K562 (cell line): ENCODE measurements around the gene PSMA5. TPM values are rescaled to one million over a fixed set of nuclear protein-coding genes. Genes with fewer than 3 reads are reported as not detected.
A peak's percentile ranks its signal among the peaks of the same experiment; 100 is the strongest.

Experiments
- ARID3A ChIP-seq: IDR thresholded peaks from 2 replicates; pipeline ENCODE4 v1.6.1; 2012; ENCODE audit warnings: low read depth, low read length, improper control_type of control experiment, borderline replicate concordance
- CBX5 ChIP-seq: IDR thresholded peaks from 2 replicates; pipeline ENCODE4 v1.6.1; 2014; ENCODE audit warnings: low read depth, borderline replicate concordance
- DLX4 ChIP-seq: fragments of 250-450 bp; sonication (Bioruptor Pico); IDR thresholded peaks from 2 replicates; pipeline ENCODE4 v1.6.1; 2021; ENCODE audit warnings: mild to moderate bottlenecking
- KLF13 ChIP-seq: fragments of 450-650 bp; IDR thresholded peaks from 2 replicates; pipeline ENCODE4 v1.6.1; 2016; ENCODE audit warnings: missing genetic modification characterization, low read depth, mild to moderate bottlenecking, missing compliant biosample characterization, moderate library complexity, borderline replicate concordance
- MYC ChIP-seq, 2 experiments: fragments of 250-450 bp in 1 of 2; sonication (Bioruptor Pico) in 1 of 2; IDR thresholded peaks; 2 replicates each; pipeline versions ENCODE4 v1.5.1 to v1.6.1; 2012 to 2021; ENCODE audit warnings: low read depth in 2 of 2, borderline replicate concordance in 1 of 2, improper control_type of control experiment in 1 of 2, low read length in 1 of 2, mild to moderate bottlenecking in 1 of 2, moderate library complexity in 1 of 2
- POLR2B ChIP-seq: fragments of 450-650 bp; IDR thresholded peaks from 2 replicates; pipeline ENCODE4 v1.6.1; 2018; ENCODE audit warnings: low read depth; ENCODE audit not compliant: partially characterized antibody
- SMARCC2 ChIP-seq: fragments of 450-650 bp; IDR thresholded peaks from 2 replicates; pipeline ENCODE4 v1.6.1; 2017; ENCODE audit warnings: antibody characterized with exemption, moderate library complexity, mild to moderate bottlenecking, low read depth
- TAF1 ChIP-seq: IDR thresholded peaks from 2 replicates; pipeline ENCODE4 v1.6.1; 2011; ENCODE audit warnings: mild to moderate bottlenecking, low read length, moderate library complexity; ENCODE audit not compliant: insufficient read depth, control insufficient read depth, severe bottlenecking; ENCODE audit errors: extremely low read depth
- ZBTB40 ChIP-seq, 2 experiments: fragments of 450-650 bp in 1 of 2; sonication (generic) in 1 of 2; formaldehyde crosslinking in 1 of 2; IDR thresholded peaks; 2 replicates each; pipeline versions ENCODE4 v1.7.1 to v1.9.0; 2016 to 2022; ENCODE audit warnings: inconsistent platforms in 1 of 2, mild to moderate bottlenecking in 1 of 2, missing genetic modification reagents in 1 of 2
- ZFP30 ChIP-seq: fragments of 250-450 bp; sonication (Bioruptor Pico); IDR thresholded peaks from 2 replicates; pipeline ENCODE4 v1.8.0; 2022; ENCODE audit warnings: moderate library complexity, mild to moderate bottlenecking, inconsistent platforms, borderline replicate concordance
- ZFX ChIP-seq: sonication (generic); formaldehyde crosslinking; IDR thresholded peaks from 2 replicates; pipeline ENCODE4 v1.8.0; 2022; ENCODE audit warnings: mild to moderate bottlenecking, missing genetic modification reagents, moderate library complexity
- ZKSCAN3 ChIP-seq: fragments of 250-450 bp; sonication (Bioruptor Pico); IDR thresholded peaks from 2 replicates; pipeline ENCODE4 v1.4.0; 2020
- ZNF408 ChIP-seq: fragments of 250-450 bp; sonication (Bioruptor Pico); IDR thresholded peaks from 2 replicates; pipeline ENCODE4 v1.4.0; 2020; ENCODE audit warnings: low read depth, mild to moderate bottlenecking, moderate library complexity
- polyA plus RNA-seq, 8 experiments: library from polyadenylated mRNA; depleted of rRNA in 4 of 8; stranded (reverse) in 5 of 8; unstranded in 3 of 8; fragments of >200 nt; fragmentation: Nextera tagmentation in 2 of 8; fragmentation: Illumina TruSeq in 1 of 8; extraction: Ambion mirVana in 2 of 8; extraction: Trizol in 1 of 8; gene quantifications; 2 replicates each; pipeline versions ENCODE4 v1.2.1 to v1.2.3, GENCODE V29; 2011 to 2014; ENCODE audit warnings: inconsistent platforms in 1 of 8, missing spikeins in 1 of 8
- total RNA-seq, 7 experiments: library from RNA; depleted of rRNA in 6 of 7; stranded (reverse); fragments of >200 nt in 6 of 7; fragmentation: Illumina TruSeq in 2 of 7; extraction: Trizol in 2 of 7; gene quantifications; 2 replicates each; pipeline versions ENCODE4 v1.2.1 to v1.2.3, GENCODE V29; 2011 to 2021; ENCODE audit warnings: low replicate concordance in 1 of 7

PSMA5 gene
- total and polyA plus RNA-seq, 9 of the 15 experiments (the other 6 are each of a cell fraction or from before 2014, with no cell fraction given) = 82.6 to 542 (median 287) TPM

- TF ChIP-seq ZBTB40 (IDR thresholded peaks at IDR 0.05) (peak; percentile 92), ZBTB40 (CRISPR knock-in tag; IDR thresholded peaks at IDR 0.05) (no peak), DLX4 (CRISPR knock-in tag) (no peak), ARID3A (0 out of 2 replicates have a peak, but pooled peaks have one; percentile 7), CBX5 (no peak), ZNF408 (CRISPR knock-in tag) (no peak), POLR2B (peak; percentile 97), ZFX (CRISPR knock-in tag) (peak; percentile 87), TAF1 (peak; percentile 94), MYC (IDR thresholded peaks at IDR 0.05; ENCODE audit: low read depth, low read length) (peak; percentile 86), MYC (CRISPR knock-in tag; IDR thresholded peaks at IDR 0.05; ENCODE audit: borderline replicate concordance, low read depth) (no peak), ZKSCAN3 (CRISPR knock-in tag) (no peak), ZFP30 (CRISPR knock-in tag) (no peak), SMARCC2 (0 out of 2 replicates have a peak, but pooled peaks have one; percentile 20), KLF13 (0 out of 2 replicates have a peak, but pooled peaks have one; percentile 5)
Observed at GRCh38 chr1:109426281-109427170, at the start of gene PSMA5 (continued).
